ENCODE results near the gene SCN1B.
"Not testable (repeated sequence)": the region's sequence is repeated elsewhere in the genome, so short reads cannot be mapped to it uniquely, and the experiment has no call there.

Gene SCN1B

GRCh38 chr19:35037716-35038622, 7.7 kb downstream of the SCN1B start:
- DNase-seq (ENCODE audit: low read depth in 2 of 2), result no peak

DNA sequence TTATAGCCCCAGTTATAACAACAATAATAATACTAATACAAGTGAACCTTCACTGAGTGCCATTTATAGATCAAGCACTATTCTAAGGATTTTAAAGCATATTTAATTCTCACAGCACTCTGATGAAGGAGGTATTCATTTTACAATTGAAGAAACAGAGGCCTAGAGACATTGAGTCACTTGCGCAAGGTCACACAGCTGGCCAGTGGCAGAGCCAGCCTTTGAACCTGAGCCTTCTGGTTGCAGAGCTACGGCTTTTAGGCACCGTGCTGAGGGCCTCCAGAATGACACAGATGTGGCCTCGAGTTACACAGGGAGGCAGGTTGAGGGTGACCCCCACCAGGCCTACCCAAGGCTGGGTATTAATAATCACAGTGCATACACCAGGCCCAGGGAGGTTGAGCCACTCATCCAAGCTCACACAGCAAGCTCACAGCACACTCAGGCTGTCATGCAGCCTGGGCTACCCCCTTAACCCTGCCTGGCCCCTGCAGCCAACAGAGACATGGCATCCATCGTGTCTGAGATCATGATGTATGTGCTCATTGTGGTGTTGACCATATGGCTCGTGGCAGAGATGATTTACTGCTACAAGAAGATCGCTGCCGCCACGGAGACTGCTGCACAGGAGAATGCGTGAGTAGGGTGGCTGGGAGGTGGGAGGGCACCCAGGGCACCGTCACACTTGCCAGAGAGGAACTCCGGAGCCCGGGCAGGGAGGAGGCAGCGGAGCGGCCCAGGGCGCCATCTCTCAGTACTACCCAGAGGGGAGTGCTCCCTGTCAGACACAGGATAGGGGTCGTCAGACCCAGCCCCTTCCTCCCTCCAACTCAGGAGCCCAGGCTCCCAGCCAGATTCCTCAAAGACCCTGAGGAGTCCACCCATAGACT, 8.6 kb downstream of the SCN1B start:
- no peak for DNase-seq (ENCODE audit: low read depth in 2 of 2)

DNA sequence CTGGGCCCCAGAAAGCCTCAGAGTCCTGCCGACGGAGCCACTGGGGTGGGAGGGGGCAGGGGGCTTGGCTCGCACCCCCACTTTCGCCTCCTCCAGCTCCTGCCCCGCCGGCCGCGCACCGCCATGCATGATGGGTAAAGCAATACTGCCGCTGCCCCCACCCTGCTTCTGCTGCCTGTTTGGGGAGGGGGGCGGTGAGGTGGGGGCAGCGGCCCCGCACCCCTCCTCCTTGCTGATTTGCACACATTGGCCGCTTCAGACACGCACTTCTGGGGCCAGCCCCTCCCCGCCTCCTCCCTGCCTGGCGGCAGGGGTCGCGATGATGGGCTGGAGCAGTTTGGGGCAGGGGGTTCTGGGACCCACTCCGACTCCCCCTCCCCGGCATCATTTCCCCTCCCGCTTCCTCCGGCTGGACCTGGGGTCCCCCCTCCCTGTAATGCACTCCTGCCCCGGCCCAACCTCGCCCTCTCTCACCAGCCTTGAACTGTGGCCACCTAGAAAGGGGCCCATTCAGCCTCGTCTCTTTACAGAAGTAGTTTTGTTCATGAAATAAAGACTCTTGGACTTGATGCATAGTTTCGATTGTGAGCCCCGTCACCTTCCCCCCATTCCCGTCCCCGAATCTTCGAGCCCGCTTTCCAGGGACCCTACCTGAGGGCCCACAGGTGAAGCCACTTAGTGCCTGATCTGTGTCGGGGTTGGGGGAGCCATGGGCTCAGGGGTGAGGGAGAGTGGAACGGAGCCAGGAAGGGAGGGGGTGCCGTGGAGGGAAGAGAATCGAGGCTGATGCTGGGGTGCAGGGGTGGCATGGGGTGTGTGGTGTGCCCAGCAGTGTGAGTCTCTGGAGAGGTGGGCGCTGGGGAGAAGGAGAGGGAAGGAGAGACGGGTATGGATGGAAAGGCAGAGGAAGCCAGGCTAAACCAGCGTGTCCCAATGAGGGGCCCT, 9.9 kb downstream of the SCN1B start:
- no peak for DNase-seq (ENCODE audit: low read depth in 2 of 2)

DNA sequence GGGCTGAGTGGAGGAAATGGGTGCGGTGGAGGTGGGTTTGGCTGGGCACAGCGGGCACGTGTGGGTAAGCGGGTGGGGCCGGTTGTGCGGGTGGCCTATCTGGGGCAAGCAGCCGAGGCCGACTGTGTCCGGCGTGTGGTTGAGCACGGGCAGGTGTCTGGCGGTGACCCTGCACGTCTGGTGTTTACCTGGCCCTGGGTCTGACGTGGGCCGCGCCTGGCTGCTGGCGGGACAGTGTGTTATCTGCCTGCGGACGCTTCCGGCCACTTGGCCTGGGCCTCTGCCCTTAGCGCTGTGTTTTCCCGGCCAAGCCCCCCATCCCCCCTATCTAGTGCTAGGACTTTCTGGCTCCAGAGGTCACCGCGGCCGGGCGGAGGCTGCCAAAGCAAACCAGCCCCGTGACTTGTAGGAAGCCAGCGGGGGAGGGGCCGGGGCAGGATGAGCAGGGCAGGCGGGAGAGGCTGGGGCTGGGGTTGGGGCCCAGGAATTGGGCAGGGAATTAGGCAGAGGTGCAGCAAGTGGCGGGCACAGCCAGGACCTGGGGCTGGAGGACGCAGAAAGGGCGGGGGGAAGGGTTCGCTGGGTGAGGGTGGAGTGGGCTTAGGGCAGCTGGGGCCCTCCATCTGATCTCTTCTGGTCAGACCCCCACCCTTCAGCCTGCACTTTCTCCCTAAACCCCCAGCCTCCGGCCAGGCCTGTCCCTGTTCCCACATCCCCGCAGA, 10.7 kb downstream of the SCN1B start:
- DNase-seq (ENCODE audit: low read depth in 2 of 2), result peak in 1 of 2 donors; percentile 26

- DNase-seq (ENCODE audit: low read depth in 2 of 2), result no peak
Measured at GRCh38 chr19:35041548-35042055, 11.3 kb downstream of the SCN1B start, which contains the start of gene HPN. Gene HPN, plus strand, starts transcription at chr19:35041721. Its CDS starts 786 bp downstream, at chr19:35042507.

DNA sequence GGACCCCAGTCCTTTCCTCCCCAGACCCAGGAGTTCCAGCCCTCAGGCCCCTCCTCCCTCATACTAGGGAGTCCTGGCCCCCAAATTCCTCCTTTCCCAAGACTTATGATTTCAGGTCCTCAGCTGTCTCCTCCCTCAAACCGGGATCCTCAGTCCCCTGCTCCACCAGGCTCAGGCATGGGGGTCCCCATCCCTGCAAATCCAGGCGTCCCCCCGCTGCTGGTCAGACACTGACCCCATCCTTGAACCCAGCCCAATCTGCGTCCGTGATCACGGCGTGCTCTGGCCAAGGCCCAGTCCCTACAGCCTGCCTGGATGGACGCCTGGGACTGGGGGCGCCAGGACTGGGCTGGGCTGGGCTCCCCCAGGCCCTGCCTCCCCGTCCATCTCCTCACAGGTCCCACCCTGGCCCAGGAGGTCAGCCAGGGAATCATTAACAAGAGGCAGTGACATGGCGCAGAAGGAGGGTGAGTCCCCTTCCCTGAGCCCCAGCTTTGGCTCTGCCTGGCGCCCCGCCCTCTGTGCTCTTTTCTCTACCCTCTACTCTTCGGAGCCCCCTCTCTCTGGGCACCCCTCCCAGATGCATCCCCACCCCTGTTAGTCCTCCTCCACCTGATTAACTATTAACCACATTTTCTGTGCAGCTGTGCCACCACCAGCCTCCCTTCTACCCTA, 11.9 kb downstream of the SCN1B start:
- no peak for DNase-seq (ENCODE audit: low read depth in 2 of 2)

- no peak for DNase-seq (ENCODE audit: low read depth in 2 of 2)
Measured at GRCh38 chr19:35042954-35043604, 12.8 kb downstream of the SCN1B start.

GRCh38 chr19:35043906-35044305, 13.6 kb downstream of the SCN1B start:
- no peak for DNase-seq (ENCODE audit: low read depth in 2 of 2)

DNA sequence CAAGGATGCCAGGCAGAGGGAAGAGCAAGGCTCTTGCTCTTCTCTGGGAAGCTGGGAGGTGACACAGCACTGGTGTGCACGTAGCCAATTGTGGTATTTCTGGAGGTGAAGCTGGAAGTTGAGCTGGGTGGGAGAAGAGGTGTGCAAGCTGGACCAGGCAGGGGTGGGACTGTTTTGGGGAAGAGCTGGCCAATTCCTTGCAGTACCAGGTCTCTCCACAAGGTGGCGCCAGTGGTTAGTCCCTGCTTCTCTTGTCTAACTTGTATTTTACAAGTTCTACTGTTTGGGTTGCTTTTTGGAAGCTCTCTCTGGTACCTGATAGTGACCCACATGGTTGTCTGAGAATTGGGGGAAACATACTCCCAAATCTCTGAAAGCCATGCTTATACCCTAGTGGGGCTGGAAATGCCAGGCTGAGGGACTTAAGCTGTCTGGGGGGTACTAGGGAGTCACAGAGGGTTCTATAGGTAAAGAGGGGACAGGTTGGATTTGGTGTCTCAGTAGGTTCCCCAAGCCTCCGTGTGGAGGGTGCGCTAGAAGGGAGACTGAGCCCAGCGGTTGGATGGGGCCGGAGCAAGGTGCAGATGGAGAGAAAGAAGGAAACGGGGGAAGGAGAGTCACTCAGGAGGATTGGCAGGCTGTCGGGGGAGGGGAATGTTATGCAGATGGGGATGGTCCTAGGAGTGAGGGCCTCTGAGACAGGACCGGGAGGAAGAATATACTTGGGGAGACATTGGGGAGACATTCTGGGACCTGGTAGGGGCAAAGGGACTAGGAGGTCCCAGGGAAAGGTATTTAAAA, 14.2 kb downstream of the SCN1B start:
- peak; percentile 53 to 56 for DNase-seq (ENCODE audit: low read depth in 2 of 2)

DNA sequence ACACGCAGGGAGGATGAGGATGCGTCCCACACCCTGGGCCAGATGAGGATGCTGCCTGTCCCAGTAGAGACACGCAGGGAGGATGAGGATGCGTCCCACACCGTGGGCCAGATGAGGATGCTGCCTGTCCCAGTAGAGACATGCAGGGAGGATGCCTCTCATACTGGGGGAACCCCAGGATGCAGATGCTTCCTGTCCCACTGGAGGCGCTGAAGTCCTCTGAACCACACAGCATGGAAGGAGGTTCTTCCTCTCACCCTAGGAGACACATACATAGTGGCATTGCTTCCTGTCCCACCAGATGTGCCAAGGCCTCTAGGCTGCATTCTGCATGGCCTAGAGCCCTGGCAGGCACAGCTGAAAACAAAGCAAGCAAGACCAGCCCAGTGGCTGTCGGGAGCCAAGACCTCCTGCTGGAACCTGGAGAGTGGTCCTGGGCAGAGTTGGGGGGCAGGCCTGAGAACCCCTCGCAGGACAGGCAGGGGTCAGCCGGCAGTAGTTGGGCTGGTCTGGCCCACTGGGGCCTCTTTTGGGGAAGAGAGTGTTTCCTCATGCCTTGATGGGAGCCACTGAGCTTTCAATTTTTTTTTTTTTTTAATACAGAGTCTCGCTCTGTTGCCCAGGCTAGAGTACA, 15.5 kb downstream of the SCN1B start:
- DNase-seq (ENCODE audit: low read depth in 2 of 2), result no peak

DNA sequence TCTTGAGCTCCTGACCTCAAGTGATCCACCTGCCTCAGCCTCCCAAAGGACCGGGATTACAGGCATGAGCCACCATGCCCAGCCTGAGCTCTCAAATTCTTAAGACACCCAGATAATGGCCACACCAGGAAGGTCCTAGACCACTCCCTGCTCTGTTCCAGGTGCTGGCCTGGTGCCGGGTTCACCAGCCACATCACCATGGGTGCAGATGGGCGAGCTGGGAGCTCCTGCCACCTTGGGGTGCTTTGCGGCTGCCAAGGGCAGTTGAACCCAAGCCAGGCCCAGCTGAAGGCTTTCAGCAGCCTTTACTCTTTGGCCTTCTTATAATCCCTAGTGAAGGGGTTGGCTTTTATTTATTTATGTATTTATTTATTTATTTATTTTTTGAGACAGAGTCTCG, 16.2 kb downstream of the SCN1B start:
- DNase-seq (ENCODE audit: low read depth in 2 of 2), result no peak

DNA sequence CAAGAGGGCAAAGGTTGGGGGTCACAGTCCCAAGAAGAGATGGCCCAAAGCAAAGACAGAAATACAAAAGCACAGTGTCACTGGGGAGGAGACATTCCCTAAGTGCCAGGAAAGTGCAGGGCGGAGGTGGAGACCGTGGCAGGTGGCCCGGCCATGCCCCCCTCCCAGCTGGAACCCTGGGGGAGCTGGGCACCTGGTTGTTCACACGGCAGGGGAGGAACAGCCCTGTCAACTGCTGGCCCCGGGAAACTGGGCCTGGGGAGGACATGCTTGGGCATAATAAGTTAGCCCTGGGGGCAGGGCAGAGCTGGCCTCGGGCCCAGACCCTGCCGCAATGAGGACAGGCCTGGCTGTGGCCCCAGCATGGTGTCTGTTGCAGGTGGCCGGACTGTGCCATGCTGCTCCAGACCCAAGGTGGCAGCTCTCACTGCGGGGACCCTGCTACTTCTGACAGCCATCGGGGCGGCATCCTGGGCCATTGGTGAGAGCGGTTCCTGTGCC, 18.7 kb downstream of the SCN1B start:
- no peak for DNase-seq (ENCODE audit: low read depth in 2 of 2)

DNA sequence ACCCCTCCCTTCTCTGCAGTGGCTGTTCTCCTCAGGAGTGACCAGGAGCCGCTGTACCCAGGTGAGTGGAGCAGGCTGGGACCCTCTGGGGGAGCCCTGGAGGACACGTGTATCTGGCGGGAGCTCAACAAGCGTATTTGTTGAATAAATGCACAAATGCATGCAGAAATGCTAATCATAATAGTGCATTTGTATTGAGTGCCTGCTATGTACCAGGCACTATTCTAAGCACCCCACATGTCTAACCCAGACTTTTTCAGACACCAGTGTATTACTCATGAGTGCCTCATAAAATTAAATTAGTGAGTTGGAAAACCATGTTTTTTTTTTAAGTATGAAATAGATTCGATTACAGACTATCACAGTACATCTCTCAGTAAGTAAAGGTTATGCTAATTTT, 19.2 kb downstream of the SCN1B start:
- no peak for DNase-seq (ENCODE audit: low read depth in 2 of 2)

DNA sequence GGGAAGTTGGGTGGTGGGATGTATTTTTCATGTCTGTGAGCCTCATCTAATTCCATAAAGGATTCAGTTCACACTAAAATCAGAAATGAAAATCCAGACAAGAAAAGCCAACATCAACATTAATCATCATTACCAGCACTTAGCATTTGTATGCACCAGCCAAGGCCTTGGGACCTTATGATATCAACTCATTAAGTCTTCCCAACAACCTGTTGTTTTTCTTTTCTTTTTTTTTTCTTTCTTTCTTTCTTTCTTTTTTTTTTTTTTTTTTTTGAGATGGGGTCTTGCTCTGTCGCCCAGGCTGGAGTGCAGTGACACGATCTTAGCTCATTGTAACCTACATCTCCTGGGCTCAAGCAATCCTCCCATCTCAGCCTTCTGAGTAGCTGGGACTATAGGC, 20.4 kb downstream of the SCN1B start:
- not testable (repeated sequence) for DNase-seq (ENCODE audit: low read depth in 2 of 2)

- not testable (repeated sequence) for DNase-seq (ENCODE audit: low read depth in 2 of 2)
Measured at GRCh38 chr19:35051268-35051667, 21.0 kb downstream of the SCN1B start.

- DNase-seq (ENCODE audit: low read depth in 2 of 2), result no peak
Measured at GRCh38 chr19:35051796-35052195, 21.5 kb downstream of the SCN1B start.

GRCh38 chr19:35052599-35053190, 22.4 kb downstream of the SCN1B start:
- no peak for DNase-seq (ENCODE audit: low read depth in 2 of 2)
